Astrocyte (in vitro differentiated cells and primary cell): ENCODE data around the gene PIP5K1A. TPM values are rescaled to one million over a fixed set of nuclear protein-coding genes. Genes with fewer than 3 reads are reported as not detected.

Experiments
- DNase-seq: peaks from one replicate; pipeline ENCODE4 v3.0.0-alpha.2; 2010; ENCODE audit warnings: low read depth
- FAIRE-seq: peaks from 2 replicates; lab custom pipeline; 2011; peaks lifted over from hg19 to GRCh38; lab: Jason Lieb, UNC
- H2AFZ ChIP-seq: 2 replicates; pipeline ENCODE4 v1.6.0; 2012; ENCODE audit warnings: low read depth, low read length, inconsistent platforms
- H3K27ac ChIP-seq: 2 replicates; pipeline ENCODE4 v1.5.1; 2011; ENCODE audit warnings: low read depth, low read length, inconsistent platforms
- H3K27me3 ChIP-seq: 2 replicates; pipeline ENCODE4 v1.6.0; 2011; ENCODE audit warnings: low read length, inconsistent platforms; ENCODE audit not compliant: insufficient read depth
- H3K36me3 ChIP-seq: 2 replicates; pipeline ENCODE4 v1.5.1; 2011; ENCODE audit warnings: low read length, inconsistent platforms; ENCODE audit not compliant: insufficient read depth
- H3K4me1 ChIP-seq: 2 replicates; pipeline ENCODE4 v1.5.1; 2011; ENCODE audit warnings: low read length, inconsistent platforms; ENCODE audit not compliant: insufficient read depth
- H3K4me2 ChIP-seq: 2 replicates; pipeline ENCODE4 v1.6.0; 2012; ENCODE audit warnings: low read length, inconsistent platforms
- H3K4me3 ChIP-seq: 2 replicates; pipeline ENCODE4 v1.5.1; 2011; ENCODE audit warnings: low read depth, mild to moderate bottlenecking, low read length, inconsistent platforms; ENCODE audit not compliant: insufficient read depth
- H3K79me2 ChIP-seq: 2 replicates; pipeline ENCODE4 v1.6.0; 2012; ENCODE audit warnings: mild to moderate bottlenecking, low read length, inconsistent platforms; ENCODE audit not compliant: insufficient read depth
- H3K9ac ChIP-seq: 2 replicates; pipeline ENCODE4 v1.6.0; 2012; ENCODE audit warnings: mild to moderate bottlenecking, low read length, inconsistent platforms
- H3K9me3 ChIP-seq: 2 replicates; pipeline ENCODE4 v1.5.1; 2012; ENCODE audit warnings: low read depth, mild to moderate bottlenecking, low read length, inconsistent platforms; ENCODE audit not compliant: insufficient read depth
- H4K20me1 ChIP-seq: 2 replicates; pipeline ENCODE4 v1.6.0; 2012; ENCODE audit warnings: low read length, inconsistent platforms; ENCODE audit not compliant: insufficient read depth
- H3K27ac Mint-ChIP-seq: one replicate; pipeline ENCODE4 v1.8.0; 2021; ENCODE audit warnings: mild to moderate bottlenecking, mixed read lengths; ENCODE audit not compliant: unreplicated experiment
- H3K27me3 Mint-ChIP-seq: one replicate; pipeline ENCODE4 v1.8.0; 2021; ENCODE audit warnings: low read depth, mixed read lengths; ENCODE audit not compliant: unreplicated experiment
- H3K36me3 Mint-ChIP-seq: one replicate; pipeline ENCODE4 v1.8.0; 2021; ENCODE audit warnings: low read depth, mixed read lengths; ENCODE audit not compliant: unreplicated experiment
- H3K4me1 Mint-ChIP-seq: one replicate; pipeline ENCODE4 v1.8.0; 2021; ENCODE audit warnings: low read depth, mixed read lengths; ENCODE audit not compliant: unreplicated experiment
- H3K4me3 Mint-ChIP-seq: one replicate; pipeline ENCODE4 v1.8.0; 2021; ENCODE audit warnings: mild to moderate bottlenecking, moderate library complexity, mixed read lengths; ENCODE audit not compliant: unreplicated experiment
- H3K9me3 Mint-ChIP-seq: one replicate; pipeline ENCODE4 v1.8.0; 2021; ENCODE audit warnings: mild to moderate bottlenecking, mixed read lengths; ENCODE audit not compliant: unreplicated experiment
- CTCF ChIP-seq: IDR thresholded peaks from 2 replicates; pipeline ENCODE4 v1.5.1; 2011; ENCODE audit warnings: low read depth, mild to moderate bottlenecking, inconsistent platforms, low read length, moderate library complexity; ENCODE audit not compliant: insufficient read depth
- EZH2 ChIP-seq: IDR thresholded peaks from 2 replicates; pipeline ENCODE4 v1.6.1; 2012; ENCODE audit warnings: mild to moderate bottlenecking, low read length, inconsistent platforms; ENCODE audit not compliant: insufficient read depth
- total RNA-seq: library from RNA; stranded (reverse); gene quantifications from 2 replicates; pipeline ENCODE4 v1.2.1, GENCODE V29; 2021

Gene PIP5K1A
- total RNA-seq, 1 donor from 2014 or later, result 121 TPM

GRCh38 chr1:151284013-151284577 is 85.7 kb downstream of the PIP5K1A start:
- Histone ChIP-seq H3K4me3 (no peak overlapping the region), H3K9me3 (no peaks in the 10 kb centered on the region), H4K20me1 (peaks cover 53% of the 10 kb centered on the region), H3K27ac (no peak overlapping the region), H3K4me2 (peak overlapping the region; percentile 91), H3K27me3 (no peaks in the 10 kb centered on the region), H3K79me2 (peaks cover 49% of the 10 kb centered on the region), H3K9ac (peak overlapping the region; percentile 96), H3K4me1 (peaks cover 9% of the 10 kb centered on the region), H3K36me3 (peaks cover 10% of the 10 kb centered on the region), H2AFZ (no peak overlapping the region)
- FAIRE-seq (no peak), DNase-seq (no peak)
- H3K9me3 Mint-ChIP-seq, result no peaks in the 10 kb centered on the region
- peak overlapping the region; percentile 87 for H3K27ac Mint-ChIP-seq
- TF ChIP-seq EZH2, result no peak
- TF ChIP-seq CTCF, result no peak
- H3K36me3 Mint-ChIP-seq, result peaks cover 28% of the 10 kb centered on the region
- H3K27me3 Mint-ChIP-seq, result no peaks in the 10 kb centered on the region
- H3K4me3 Mint-ChIP-seq, result peak overlapping the region; percentile 90
- peaks cover 12% of the 10 kb centered on the region for H3K4me1 Mint-ChIP-seq

- H3K4me3 Mint-ChIP-seq, result no peak overlapping the region
- Histone ChIP-seq H3K79me2 (peaks cover 49% of the 10 kb centered on the region), H3K4me3 (no peak overlapping the region), H3K4me1 (peaks cover 9% of the 10 kb centered on the region), H3K27me3 (no peaks in the 10 kb centered on the region), H3K36me3 (peaks cover 10% of the 10 kb centered on the region), H3K9me3 (no peaks in the 10 kb centered on the region), H2AFZ (no peak overlapping the region), H4K20me1 (peaks cover 59% of the 10 kb centered on the region), H3K27ac (no peak overlapping the region), H3K9ac (no peak overlapping the region), H3K4me2 (no peak overlapping the region)
- H3K4me1 Mint-ChIP-seq, result peaks cover 12% of the 10 kb centered on the region
- H3K27me3 Mint-ChIP-seq, result no peaks in the 10 kb centered on the region
- peaks cover 30% of the 10 kb centered on the region for H3K36me3 Mint-ChIP-seq
- no peak overlapping the region for H3K27ac Mint-ChIP-seq
- DNase-seq (no peak), FAIRE-seq (no peak)
- no peaks in the 10 kb centered on the region for H3K9me3 Mint-ChIP-seq
- TF ChIP-seq EZH2 (no peak), CTCF (no peak)
Observed at GRCh38 chr1:151286619-151287340, 88.4 kb downstream of the PIP5K1A start.

- no peak overlapping the region for H3K4me3 Mint-ChIP-seq
- no peak for TF ChIP-seq EZH2
- TF ChIP-seq CTCF, result no peak
- peaks cover 48% of the 10 kb centered on the region for H3K79me2 ChIP-seq
- peaks cover 32% of the 10 kb centered on the region for H3K36me3 Mint-ChIP-seq
- no peaks in the 10 kb centered on the region for H3K9me3 ChIP-seq
- peaks cover 9% of the 10 kb centered on the region for H3K4me1 ChIP-seq
- H3K36me3 ChIP-seq, result peaks cover 10% of the 10 kb centered on the region
- peaks cover 59% of the 10 kb centered on the region for H4K20me1 ChIP-seq
- no peak for FAIRE-seq
- H3K27me3 Mint-ChIP-seq, result no peaks in the 10 kb centered on the region
- no peak overlapping the region for H3K4me2 ChIP-seq
- H3K27ac ChIP-seq, result no peak overlapping the region
- DNase-seq, result no peak
- H3K9me3 Mint-ChIP-seq, result no peaks in the 10 kb centered on the region
- H3K27ac Mint-ChIP-seq, result no peak overlapping the region
- H3K27me3 ChIP-seq, result no peaks in the 10 kb centered on the region
- H3K4me1 Mint-ChIP-seq, result peaks cover 12% of the 10 kb centered on the region
- H2AFZ ChIP-seq, result no peak overlapping the region
- no peak overlapping the region for H3K4me3 ChIP-seq
- H3K9ac ChIP-seq, result no peak overlapping the region
Observed at GRCh38 chr1:151287341-151287699, 89.0 kb downstream of the PIP5K1A start.
